Measurements from ENCODE around the gene PLEKHA7.

Gene PLEKHA7

DNA sequence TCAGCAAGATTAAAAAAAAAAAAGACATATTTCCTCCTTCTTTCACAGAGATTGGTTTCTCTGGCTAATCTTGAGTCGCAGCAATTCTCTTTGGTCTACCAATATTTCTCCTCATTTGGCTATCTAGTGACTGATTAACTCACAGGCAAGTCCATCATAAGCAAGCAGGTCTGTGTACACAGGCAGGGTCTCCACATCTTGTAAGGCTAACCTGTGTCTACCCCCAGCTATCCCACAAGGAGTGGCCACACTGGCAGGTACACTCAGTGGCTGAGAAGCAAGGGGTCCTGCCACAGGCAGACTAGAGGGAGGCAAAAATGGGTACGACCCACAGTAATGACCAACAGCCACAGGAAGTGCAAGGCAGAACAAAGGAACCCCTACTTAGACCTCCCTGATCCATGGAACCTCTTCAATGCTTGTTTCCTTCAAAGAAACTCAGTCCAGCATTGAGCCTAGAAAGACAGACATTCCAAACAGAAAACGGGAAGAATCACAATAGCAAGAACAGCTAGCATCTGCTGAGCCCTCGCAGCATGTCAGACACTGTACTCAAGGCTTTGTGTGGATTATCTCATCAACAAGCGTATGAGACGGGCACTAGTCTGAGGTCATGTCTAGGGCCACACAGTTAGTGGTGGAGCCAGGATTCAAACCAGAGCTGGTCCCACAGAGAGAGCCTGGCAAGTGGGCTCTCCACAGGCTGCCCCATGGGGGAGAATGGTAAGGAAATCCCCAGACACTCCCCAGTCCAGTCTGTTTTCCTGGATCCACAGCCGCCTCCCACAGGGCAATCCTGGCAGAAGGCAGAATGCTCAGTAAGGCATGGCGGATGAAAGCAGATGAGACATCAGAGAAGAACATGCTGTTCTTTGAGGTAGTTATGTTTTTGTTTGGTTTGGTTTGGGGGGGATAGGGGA lies 34.3 kb downstream of the PLEKHA7 start:
- Histone ChIP-seq H4K20me1 (ENCODE audit: control insufficient read depth, insufficient read depth, low read depth, low read length) (no peaks in the 10 kb centered on the region), H3K9me3 (ENCODE audit: control insufficient read depth, insufficient read depth, low read length) (no peaks in the 10 kb centered on the region), H3K79me2 (ENCODE audit: control insufficient read depth, low read length) (no peaks in the 10 kb centered on the region), H3K27ac (ENCODE audit: low read depth, low read length) (no peak overlapping the region), H3K9me2 (replicated peaks; ENCODE audit: control insufficient read depth, low read length) (no peaks in the 10 kb centered on the region), H3K27me3 (ENCODE audit: control insufficient read depth, low read length) (peaks cover 18% of the 10 kb centered on the region), H3K4me3 (ENCODE audit: low read length) (no peak overlapping the region), H3K4me1 (ENCODE audit: control insufficient read depth, low read length) (no peaks in the 10 kb centered on the region), H3K4me2 (ENCODE audit: low read length) (no peak overlapping the region), H3F3A (ENCODE audit: control insufficient read depth, insufficient read depth) (no peaks in the 10 kb centered on the region), H3K36me3 (ENCODE audit: control insufficient read depth, low read length) (no peaks in the 10 kb centered on the region)
- TF ChIP-seq, protein P1, sequence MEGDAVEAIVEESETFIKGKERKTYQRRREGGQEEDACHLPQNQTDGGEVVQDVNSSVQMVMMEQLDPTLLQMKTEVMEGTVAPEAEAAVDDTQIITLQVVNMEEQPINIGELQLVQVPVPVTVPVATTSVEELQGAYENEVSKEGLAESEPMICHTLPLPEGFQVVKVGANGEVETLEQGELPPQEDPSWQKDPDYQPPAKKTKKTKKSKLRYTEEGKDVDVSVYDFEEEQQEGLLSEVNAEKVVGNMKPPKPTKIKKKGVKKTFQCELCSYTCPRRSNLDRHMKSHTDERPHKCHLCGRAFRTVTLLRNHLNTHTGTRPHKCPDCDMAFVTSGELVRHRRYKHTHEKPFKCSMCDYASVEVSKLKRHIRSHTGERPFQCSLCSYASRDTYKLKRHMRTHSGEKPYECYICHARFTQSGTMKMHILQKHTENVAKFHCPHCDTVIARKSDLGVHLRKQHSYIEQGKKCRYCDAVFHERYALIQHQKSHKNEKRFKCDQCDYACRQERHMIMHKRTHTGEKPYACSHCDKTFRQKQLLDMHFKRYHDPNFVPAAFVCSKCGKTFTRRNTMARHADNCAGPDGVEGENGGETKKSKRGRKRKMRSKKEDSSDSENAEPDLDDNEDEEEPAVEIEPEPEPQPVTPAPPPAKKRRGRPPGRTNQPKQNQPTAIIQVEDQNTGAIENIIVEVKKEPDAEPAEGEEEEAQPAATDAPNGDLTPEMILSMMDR (IDR thresholded peaks at IDR 0.05; ENCODE audit: low read depth, low read length, poor library complexity, severe bottlenecking) = no peak
- no peak for TF ChIP-seq EZH2phosphoT487 (IDR thresholded peaks at IDR 0.05; ENCODE audit: borderline replicate concordance, low read length)

DNA sequence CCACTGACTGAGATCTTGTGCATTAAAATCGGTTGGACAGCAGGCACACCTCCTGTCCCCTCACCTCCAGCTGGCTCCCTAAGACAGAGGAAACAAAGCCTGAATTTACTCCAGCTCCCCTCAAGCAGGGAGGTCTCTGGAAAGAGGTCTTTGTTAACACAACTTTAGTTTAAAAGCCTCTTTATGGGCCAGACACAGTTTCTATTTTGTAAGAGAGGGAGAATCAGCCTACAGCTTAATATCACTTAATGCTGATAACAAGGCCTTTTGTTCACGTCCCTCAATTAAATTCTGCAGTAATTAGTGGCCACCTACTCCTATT lies 36.3 kb downstream of the PLEKHA7 start:
- Histone ChIP-seq H3K79me2 (ENCODE audit: control insufficient read depth, low read length) (no peaks in the 10 kb centered on the region), H3K27ac (ENCODE audit: low read depth, low read length) (no peak overlapping the region), H3K9me2 (replicated peaks; ENCODE audit: control insufficient read depth, low read length) (no peaks in the 10 kb centered on the region), H4K20me1 (ENCODE audit: control insufficient read depth, insufficient read depth, low read depth, low read length) (no peaks in the 10 kb centered on the region), H3K4me1 (ENCODE audit: control insufficient read depth, low read length) (no peaks in the 10 kb centered on the region), H3K4me2 (ENCODE audit: low read length) (no peak overlapping the region), H3F3A (ENCODE audit: control insufficient read depth, insufficient read depth) (no peaks in the 10 kb centered on the region), H3K36me3 (ENCODE audit: control insufficient read depth, low read length) (no peaks in the 10 kb centered on the region), H3K9me3 (ENCODE audit: control insufficient read depth, insufficient read depth, low read length) (no peaks in the 10 kb centered on the region), H3K27me3 (ENCODE audit: control insufficient read depth, low read length) (peaks cover 18% of the 10 kb centered on the region), H3K4me3 (ENCODE audit: low read length) (no peak overlapping the region)
- TF ChIP-seq, protein P1 (IDR thresholded peaks at IDR 0.05; ENCODE audit: low read depth, low read length, poor library complexity, severe bottlenecking) = no peak
- TF ChIP-seq EZH2phosphoT487 (IDR thresholded peaks at IDR 0.05; ENCODE audit: borderline replicate concordance, low read length) = no peak

DNA sequence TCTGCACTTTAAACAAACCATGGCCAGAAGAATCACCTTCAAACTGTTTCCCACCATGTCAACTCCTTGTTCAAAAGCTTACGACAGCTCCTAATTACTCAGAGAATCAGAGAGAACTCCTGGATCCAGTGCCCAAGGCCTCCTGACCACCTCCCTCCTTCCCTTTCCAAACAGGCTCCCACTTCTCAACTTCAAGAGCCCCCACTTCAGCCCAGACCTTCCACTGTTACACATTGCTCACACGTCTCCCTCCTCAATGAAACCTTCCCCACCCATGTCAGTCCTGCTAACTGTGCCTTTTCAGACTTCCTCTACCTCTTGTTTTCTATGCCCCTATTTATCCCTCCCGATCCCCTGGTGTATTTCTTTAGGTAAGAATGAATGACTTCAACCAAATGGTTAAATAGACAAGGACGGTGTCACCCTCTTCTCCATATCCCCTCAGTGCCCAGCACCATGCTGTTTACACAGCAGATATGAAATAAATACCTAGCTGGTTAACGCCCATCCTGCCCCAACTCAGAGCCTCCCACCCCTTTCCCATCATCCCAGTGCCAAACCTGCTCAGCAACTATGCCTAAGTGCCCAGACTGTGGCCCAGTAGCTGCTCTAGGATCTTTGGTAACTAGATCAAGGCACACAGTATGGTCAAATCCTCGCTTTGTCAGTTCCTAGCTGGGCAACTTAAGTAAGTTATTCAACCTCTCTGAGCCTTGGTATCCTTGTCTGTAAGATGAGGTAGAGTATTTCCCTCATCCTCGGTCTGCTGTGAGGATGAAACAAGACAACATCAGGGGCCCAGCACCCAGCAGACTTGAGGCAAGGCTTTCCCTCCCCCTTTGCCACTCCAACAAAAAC lies 36.8 kb downstream of the PLEKHA7 start:
- Histone ChIP-seq H3K27me3 (ENCODE audit: control insufficient read depth, low read length) (peaks cover 18% of the 10 kb centered on the region), H3K9me2 (replicated peaks; ENCODE audit: control insufficient read depth, low read length) (no peaks in the 10 kb centered on the region), H4K20me1 (ENCODE audit: control insufficient read depth, insufficient read depth, low read depth, low read length) (no peaks in the 10 kb centered on the region), H3K27ac (ENCODE audit: low read depth, low read length) (no peak overlapping the region), H3K4me1 (ENCODE audit: control insufficient read depth, low read length) (no peaks in the 10 kb centered on the region), H3K4me3 (ENCODE audit: low read length) (no peak overlapping the region), H3K79me2 (ENCODE audit: control insufficient read depth, low read length) (no peaks in the 10 kb centered on the region), H3F3A (ENCODE audit: control insufficient read depth, insufficient read depth) (no peaks in the 10 kb centered on the region), H3K4me2 (ENCODE audit: low read length) (no peak overlapping the region), H3K9me3 (ENCODE audit: control insufficient read depth, insufficient read depth, low read length) (no peaks in the 10 kb centered on the region), H3K36me3 (ENCODE audit: control insufficient read depth, low read length) (no peaks in the 10 kb centered on the region)
- TF ChIP-seq, protein P1 (IDR thresholded peaks at IDR 0.05; ENCODE audit: low read depth, low read length, poor library complexity, severe bottlenecking) = no peak
- TF ChIP-seq EZH2phosphoT487 (IDR thresholded peaks at IDR 0.05; ENCODE audit: borderline replicate concordance, low read length) = no peak

Measured in DOHH2 (cell line).